SK-N-SH (cell line): ENCODE results near the gene KIT. TPM values are rescaled to one million over a fixed set of nuclear protein-coding genes. Genes with fewer than 3 reads are reported as not detected.

Source experiments
- CTCF ChIA-PET: fragments of 300-600, 350-600 bp; formaldehyde crosslinking; extraction: SDS; loops from one replicate; lab custom pipeline; 2021; lab: Yijun Ruan, JAX
- POLR2A ChIA-PET: fragments of 350-600 bp; sonication (Branson Sonifier 250); formaldehyde crosslinking; extraction: SDS; loops from one replicate; lab custom pipeline; 2020; ENCODE audit warnings: antibody characterized with exemption, inconsistent platforms; lab: Yijun Ruan, JAX
- DNase-seq: peaks from one replicate; pipeline ENCODE4 v3.0.0; 2012
- H2AFZ ChIP-seq: fragments of 200-600 bp; sonication (generic); 2 replicates; pipeline ENCODE4 v1.8.1; 2016; ENCODE audit warnings: antibody characterized with exemption, mild to moderate bottlenecking, low read depth
- H3F3A ChIP-seq: fragments of 200-600 bp; sonication (generic); replicated peaks from 2 replicates; pipeline ENCODE3; 2016; ENCODE audit warnings: antibody characterized with exemption, mild to moderate bottlenecking; ENCODE audit not compliant: insufficient read depth
- H3K27ac ChIP-seq, 2 experiments: fragments of 200-500 bp in 1 of 2; fragments of 200-600 bp in 1 of 2; sonication (Bioruptor generic) in 1 of 2; sonication (generic), shearing (Covaris generic) in 1 of 2; 2 replicates each; pipeline versions ENCODE4 v1.5.1 to v1.6.1; 2014 to 2016; ENCODE audit warnings: low read depth in 2 of 2, inconsistent platforms in 1 of 2, low read length in 1 of 2, mild to moderate bottlenecking in 1 of 2, mixed read lengths in 1 of 2
- H3K27me3 ChIP-seq: fragments of 200-600 bp; sonication (generic), shearing (Covaris generic); 2 replicates; pipeline ENCODE4 v1.6.1; 2016; ENCODE audit warnings: mixed run types; ENCODE audit not compliant: insufficient read depth
- H3K36me3 ChIP-seq, 2 experiments: fragments of 200-500 bp in 1 of 2; fragments of 200-600 bp in 1 of 2; sonication (Bioruptor generic) in 1 of 2; sonication (generic) in 1 of 2; replicated peaks in 1 of 2; 2 replicates each; pipeline versions ENCODE3 to v1.5.1; 2014 to 2016; ENCODE audit warnings: low read length in 1 of 2, mild to moderate bottlenecking in 1 of 2; ENCODE audit not compliant: insufficient read depth in 2 of 2, control insufficient read depth in 1 of 2
- H3K4me1 ChIP-seq, 2 experiments: fragments of 200-500 bp in 1 of 2; fragments of 200-600 bp in 1 of 2; sonication (Bioruptor generic) in 1 of 2; sonication (generic), shearing (Covaris generic) in 1 of 2; 2 replicates each; pipeline versions ENCODE4 v1.5.1 to v1.6.1; 2014 to 2016; ENCODE audit warnings: low read depth in 1 of 2, low read length in 1 of 2, mixed run types in 1 of 2; ENCODE audit not compliant: insufficient read depth in 2 of 2, control insufficient read depth in 1 of 2
- H3K4me2 ChIP-seq: fragments of 200-600 bp; sonication (generic), shearing (Covaris generic); 2 replicates; pipeline ENCODE4 v1.6.1; 2017; ENCODE audit warnings: mixed run types
- H3K4me3 ChIP-seq, 2 experiments: fragments of 200-500 bp in 1 of 2; fragments of 200-600 bp in 1 of 2; sonication (Bioruptor generic) in 1 of 2; sonication (generic), shearing (Covaris generic) in 1 of 2; 2 replicates each; pipeline versions ENCODE4 v1.5.1 to v1.8.1; 2014 to 2016; ENCODE audit warnings: low read depth in 2 of 2, inconsistent platforms in 1 of 2, low read length in 1 of 2, mild to moderate bottlenecking in 1 of 2, mixed read lengths in 1 of 2, moderate library complexity in 1 of 2
- H3K79me2 ChIP-seq: fragments of 200-600 bp; sonication (generic); 2 replicates; pipeline ENCODE4 v1.8.1; 2017; ENCODE audit warnings: mild to moderate bottlenecking; ENCODE audit not compliant: insufficient read depth
- H3K9ac ChIP-seq: fragments of 200-600 bp; sonication (generic); 2 replicates; pipeline ENCODE4 v1.6.1; 2017; ENCODE audit warnings: mixed run types
- H3K9me2 ChIP-seq: fragments of 200-600 bp; sonication (generic); 2 replicates; pipeline ENCODE4 v1.6.1; 2017; ENCODE audit warnings: mixed run types
- H3K9me3 ChIP-seq: fragments of 200-600 bp; sonication (generic); 2 replicates; pipeline ENCODE4 v1.6.1; 2017; ENCODE audit warnings: mixed run types, mild to moderate bottlenecking, moderate library complexity
- H4K20me1 ChIP-seq: fragments of 200-600 bp; sonication (generic); 2 replicates; pipeline ENCODE4 v1.6.1; 2017; ENCODE audit warnings: mild to moderate bottlenecking, mixed run types; ENCODE audit not compliant: insufficient read depth
- CHD2 ChIP-seq: fragments of 150-350 bp; IDR thresholded peaks from 2 replicates; pipeline ENCODE4 v1.6.1; 2018; ENCODE audit warnings: low read length; ENCODE audit not compliant: partially characterized antibody
- EP300 ChIP-seq, 2 experiments: IDR thresholded peaks; 2 replicates each; pipeline versions ENCODE4 v1.4.0 to v1.6.1; 2012; ENCODE audit warnings: borderline replicate concordance in 1 of 2, low read depth in 1 of 2, low read length in 1 of 2
- EZH2phosphoT487 ChIP-seq: fragments of 200-600 bp; sonication (generic); IDR thresholded peaks from 2 replicates; pipeline ENCODE4 v1.6.1; 2017; ENCODE audit warnings: low read depth, mixed run types, mild to moderate bottlenecking, antibody characterized with exemption, moderate library complexity, borderline replicate concordance
- FOSL2 ChIP-seq: IDR thresholded peaks from 2 replicates; pipeline ENCODE4 v1.4.0; 2012; ENCODE audit warnings: low read depth, mild to moderate bottlenecking, moderate library complexity, borderline replicate concordance
- FOXJ3 ChIP-seq: sonication (generic); formaldehyde crosslinking; IDR thresholded peaks from 2 replicates; pipeline ENCODE4 v1.5.1; 2020; ENCODE audit warnings: mild to moderate bottlenecking, missing genetic modification reagents
- GABPA ChIP-seq: IDR thresholded peaks from 2 replicates; pipeline ENCODE4 v1.4.0; 2012; ENCODE audit warnings: low read depth, mild to moderate bottlenecking
- JUND ChIP-seq: IDR thresholded peaks from 2 replicates; pipeline ENCODE4 v1.4.0; 2012
- NFIC ChIP-seq: IDR thresholded peaks from 2 replicates; pipeline ENCODE4 v1.4.0; 2012; ENCODE audit warnings: borderline replicate concordance
- NRF1 ChIP-seq: IDR thresholded peaks from 2 replicates; pipeline ENCODE4 v1.6.1; 2012; ENCODE audit warnings: low read depth, mild to moderate bottlenecking, low read length
- RFX5 ChIP-seq: IDR thresholded peaks from 2 replicates; pipeline ENCODE4 v1.6.1; 2012; ENCODE audit warnings: mild to moderate bottlenecking, improper control_type of control experiment, low read length
- RXRA ChIP-seq: IDR thresholded peaks from 2 replicates; pipeline ENCODE4 v1.4.0; 2012; ENCODE audit warnings: low read depth, mild to moderate bottlenecking, borderline replicate concordance
- SIN3A ChIP-seq: IDR thresholded peaks from 2 replicates; pipeline ENCODE4 v1.6.1; 2012; ENCODE audit warnings: low read depth, mild to moderate bottlenecking, low read length, moderate library complexity, borderline replicate concordance
- SMC3 ChIP-seq: IDR thresholded peaks from 2 replicates; pipeline ENCODE4 v1.6.1; 2012; ENCODE audit warnings: low read depth, low read length, improper control_type of control experiment
- TCF12 ChIP-seq: IDR thresholded peaks from 2 replicates; pipeline ENCODE4 v1.4.0; 2012
- WGBS: methylation state at CpG from one replicate; pipeline ENCODE4 v1.1.6; 2017; ENCODE audit warnings: low lambda C conversion rate; 5-methylcytosine and 5-hydroxymethylcytosine counted together
- polyA plus RNA-seq, 3 experiments: library from polyadenylated mRNA; depleted of rRNA; stranded (reverse); fragments of >200 nt; gene quantifications; 2 replicates each; pipeline ENCODE4 v1.2.3, GENCODE V29; 2012
- TF ChIP-seq, protein P1 (sequence below): IDR thresholded peaks from 2 replicates; pipeline ENCODE4 v1.6.1; 2012; ENCODE audit warnings: mild to moderate bottlenecking, low read depth, low read length, moderate library complexity
- TF ChIP-seq, protein P2 (sequence below): fragments of 200-600 bp; sonication (generic); IDR thresholded peaks from 2 replicates; pipeline ENCODE4 v1.6.1; 2017; ENCODE audit warnings: antibody characterized with exemption, mild to moderate bottlenecking, moderate library complexity
- TF ChIP-seq, protein P3 (sequence below): IDR thresholded peaks from 2 replicates; pipeline ENCODE4 v1.4.0; 2012; ENCODE audit warnings: low read depth, borderline replicate concordance
- TF ChIP-seq, protein P4 (sequence below): fragments of 150-350 bp; IDR thresholded peaks from 2 replicates; pipeline ENCODE4 v1.6.1; 2017; ENCODE audit warnings: antibody characterized with exemption, low read length, low read depth, borderline replicate concordance
- TF ChIP-seq, protein P5 (sequence below): IDR thresholded peaks from 2 replicates; pipeline ENCODE4 v1.4.0; 2012; ENCODE audit warnings: low read depth

Gene KIT
- polyA plus RNA-seq, 1 of the 3 experiments (the other 2 are of a cell fraction), result 0.79 TPM

DNA sequence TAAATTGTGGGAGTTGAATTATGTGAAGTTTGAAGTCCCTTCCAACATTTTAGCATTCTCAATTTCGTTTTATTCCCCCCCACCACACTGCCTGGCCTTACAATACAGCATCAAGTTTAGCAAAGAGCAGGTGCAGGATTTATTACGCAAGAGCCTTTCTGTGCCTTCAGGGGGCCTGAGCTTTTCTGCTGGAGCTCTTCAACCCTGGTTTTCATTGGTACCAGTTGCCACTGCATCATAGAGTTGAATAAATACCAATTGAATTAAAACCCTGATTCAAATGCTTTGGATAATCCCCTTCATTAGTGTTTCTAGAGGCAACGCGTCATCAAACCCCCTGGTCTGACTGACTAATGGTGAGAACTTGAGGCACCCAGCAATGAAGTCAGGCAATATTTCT, 43.6 kb upstream of the KIT start:
- H3K36me3 ChIP-seq, result no peaks in the 10 kb centered on the region

More for the DNA sequence above, 43.6 kb upstream of the KIT start:
- Histone ChIP-seq H3F3A (no peaks in the 10 kb centered on the region), H3K4me2 (no peak overlapping the region), H3K9me3 (no peaks in the 10 kb centered on the region), H2AFZ (no peak overlapping the region), H3K27me3 (no peaks in the 10 kb centered on the region), H3K79me2 (no peaks in the 10 kb centered on the region), H3K4me1 (no peaks in the 10 kb centered on the region), H3K27ac (no peak overlapping the region), H3K4me3 (no peak overlapping the region), H3K9me2 (no peaks in the 10 kb centered on the region), H3K9ac (no peak overlapping the region), H4K20me1 (no peaks in the 10 kb centered on the region)
- ChIA-PET POLR2A (no interaction called here), CTCF (interaction anchor here (1.1 kb wide), 1 partner anchor 11 kb away, joined by 3 read pairs; no protein-coding TSS in a partner anchor)
- DNase-seq, result no peak
- WGBS, result 52% methylated on average over 4 of the region's 4 CpGs
- TF ChIP-seq RXRA (no peak), RFX5 (no peak), NRF1 (no peak), SMC3 (no peak), EP300 (IDR thresholded peaks at IDR 0.05; ENCODE audit: borderline replicate concordance in 1 of 2, low read depth in 1 of 2, low read length in 1 of 2) (no peak), SIN3A (no peak), FOSL2 (no peak), JUND (no peak), CHD2 (no peak), TCF12 (no peak), GABPA (no peak), NFIC (no peak), FOXJ3 (CRISPR knock-in tag) (no peak), EZH2phosphoT487 (no peak)
- TF ChIP-seq, protein P1, sequence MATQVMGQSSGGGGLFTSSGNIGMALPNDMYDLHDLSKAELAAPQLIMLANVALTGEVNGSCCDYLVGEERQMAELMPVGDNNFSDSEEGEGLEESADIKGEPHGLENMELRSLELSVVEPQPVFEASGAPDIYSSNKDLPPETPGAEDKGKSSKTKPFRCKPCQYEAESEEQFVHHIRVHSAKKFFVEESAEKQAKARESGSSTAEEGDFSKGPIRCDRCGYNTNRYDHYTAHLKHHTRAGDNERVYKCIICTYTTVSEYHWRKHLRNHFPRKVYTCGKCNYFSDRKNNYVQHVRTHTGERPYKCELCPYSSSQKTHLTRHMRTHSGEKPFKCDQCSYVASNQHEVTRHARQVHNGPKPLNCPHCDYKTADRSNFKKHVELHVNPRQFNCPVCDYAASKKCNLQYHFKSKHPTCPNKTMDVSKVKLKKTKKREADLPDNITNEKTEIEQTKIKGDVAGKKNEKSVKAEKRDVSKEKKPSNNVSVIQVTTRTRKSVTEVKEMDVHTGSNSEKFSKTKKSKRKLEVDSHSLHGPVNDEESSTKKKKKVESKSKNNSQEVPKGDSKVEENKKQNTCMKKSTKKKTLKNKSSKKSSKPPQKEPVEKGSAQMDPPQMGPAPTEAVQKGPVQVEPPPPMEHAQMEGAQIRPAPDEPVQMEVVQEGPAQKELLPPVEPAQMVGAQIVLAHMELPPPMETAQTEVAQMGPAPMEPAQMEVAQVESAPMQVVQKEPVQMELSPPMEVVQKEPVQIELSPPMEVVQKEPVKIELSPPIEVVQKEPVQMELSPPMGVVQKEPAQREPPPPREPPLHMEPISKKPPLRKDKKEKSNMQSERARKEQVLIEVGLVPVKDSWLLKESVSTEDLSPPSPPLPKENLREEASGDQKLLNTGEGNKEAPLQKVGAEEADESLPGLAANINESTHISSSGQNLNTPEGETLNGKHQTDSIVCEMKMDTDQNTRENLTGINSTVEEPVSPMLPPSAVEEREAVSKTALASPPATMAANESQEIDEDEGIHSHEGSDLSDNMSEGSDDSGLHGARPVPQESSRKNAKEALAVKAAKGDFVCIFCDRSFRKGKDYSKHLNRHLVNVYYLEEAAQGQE, result no peak
- TF ChIP-seq, protein P2, sequence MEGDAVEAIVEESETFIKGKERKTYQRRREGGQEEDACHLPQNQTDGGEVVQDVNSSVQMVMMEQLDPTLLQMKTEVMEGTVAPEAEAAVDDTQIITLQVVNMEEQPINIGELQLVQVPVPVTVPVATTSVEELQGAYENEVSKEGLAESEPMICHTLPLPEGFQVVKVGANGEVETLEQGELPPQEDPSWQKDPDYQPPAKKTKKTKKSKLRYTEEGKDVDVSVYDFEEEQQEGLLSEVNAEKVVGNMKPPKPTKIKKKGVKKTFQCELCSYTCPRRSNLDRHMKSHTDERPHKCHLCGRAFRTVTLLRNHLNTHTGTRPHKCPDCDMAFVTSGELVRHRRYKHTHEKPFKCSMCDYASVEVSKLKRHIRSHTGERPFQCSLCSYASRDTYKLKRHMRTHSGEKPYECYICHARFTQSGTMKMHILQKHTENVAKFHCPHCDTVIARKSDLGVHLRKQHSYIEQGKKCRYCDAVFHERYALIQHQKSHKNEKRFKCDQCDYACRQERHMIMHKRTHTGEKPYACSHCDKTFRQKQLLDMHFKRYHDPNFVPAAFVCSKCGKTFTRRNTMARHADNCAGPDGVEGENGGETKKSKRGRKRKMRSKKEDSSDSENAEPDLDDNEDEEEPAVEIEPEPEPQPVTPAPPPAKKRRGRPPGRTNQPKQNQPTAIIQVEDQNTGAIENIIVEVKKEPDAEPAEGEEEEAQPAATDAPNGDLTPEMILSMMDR, result no peak
- TF ChIP-seq, protein P3, sequence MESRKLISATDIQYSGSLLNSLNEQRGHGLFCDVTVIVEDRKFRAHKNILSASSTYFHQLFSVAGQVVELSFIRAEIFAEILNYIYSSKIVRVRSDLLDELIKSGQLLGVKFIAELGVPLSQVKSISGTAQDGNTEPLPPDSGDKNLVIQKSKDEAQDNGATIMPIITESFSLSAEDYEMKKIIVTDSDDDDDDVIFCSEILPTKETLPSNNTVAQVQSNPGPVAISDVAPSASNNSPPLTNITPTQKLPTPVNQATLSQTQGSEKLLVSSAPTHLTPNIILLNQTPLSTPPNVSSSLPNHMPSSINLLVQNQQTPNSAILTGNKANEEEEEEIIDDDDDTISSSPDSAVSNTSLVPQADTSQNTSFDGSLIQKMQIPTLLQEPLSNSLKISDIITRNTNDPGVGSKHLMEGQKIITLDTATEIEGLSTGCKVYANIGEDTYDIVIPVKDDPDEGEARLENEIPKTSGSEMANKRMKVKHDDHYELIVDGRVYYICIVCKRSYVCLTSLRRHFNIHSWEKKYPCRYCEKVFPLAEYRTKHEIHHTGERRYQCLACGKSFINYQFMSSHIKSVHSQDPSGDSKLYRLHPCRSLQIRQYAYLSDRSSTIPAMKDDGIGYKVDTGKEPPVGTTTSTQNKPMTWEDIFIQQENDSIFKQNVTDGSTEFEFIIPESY, result no peak
- TF ChIP-seq, protein P4, sequence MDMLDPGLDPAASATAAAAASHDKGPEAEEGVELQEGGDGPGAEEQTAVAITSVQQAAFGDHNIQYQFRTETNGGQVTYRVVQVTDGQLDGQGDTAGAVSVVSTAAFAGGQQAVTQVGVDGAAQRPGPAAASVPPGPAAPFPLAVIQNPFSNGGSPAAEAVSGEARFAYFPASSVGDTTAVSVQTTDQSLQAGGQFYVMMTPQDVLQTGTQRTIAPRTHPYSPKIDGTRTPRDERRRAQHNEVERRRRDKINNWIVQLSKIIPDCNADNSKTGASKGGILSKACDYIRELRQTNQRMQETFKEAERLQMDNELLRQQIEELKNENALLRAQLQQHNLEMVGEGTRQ, result no peak
- TF ChIP-seq, protein P5, sequence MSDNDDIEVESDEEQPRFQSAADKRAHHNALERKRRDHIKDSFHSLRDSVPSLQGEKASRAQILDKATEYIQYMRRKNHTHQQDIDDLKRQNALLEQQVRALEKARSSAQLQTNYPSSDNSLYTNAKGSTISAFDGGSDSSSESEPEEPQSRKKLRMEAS, result no peak
